Right forelimb (tissue), 1 donor: ENCODE results near the gene FBLN1.
A peak's percentile ranks its signal among the peaks of the same experiment; 100 is the strongest.

Experiments
- DNase-seq: peaks from one replicate; pipeline ENCODE4 v3.0.0-alpha.2; 2018

FBLN1 gene

DNA sequence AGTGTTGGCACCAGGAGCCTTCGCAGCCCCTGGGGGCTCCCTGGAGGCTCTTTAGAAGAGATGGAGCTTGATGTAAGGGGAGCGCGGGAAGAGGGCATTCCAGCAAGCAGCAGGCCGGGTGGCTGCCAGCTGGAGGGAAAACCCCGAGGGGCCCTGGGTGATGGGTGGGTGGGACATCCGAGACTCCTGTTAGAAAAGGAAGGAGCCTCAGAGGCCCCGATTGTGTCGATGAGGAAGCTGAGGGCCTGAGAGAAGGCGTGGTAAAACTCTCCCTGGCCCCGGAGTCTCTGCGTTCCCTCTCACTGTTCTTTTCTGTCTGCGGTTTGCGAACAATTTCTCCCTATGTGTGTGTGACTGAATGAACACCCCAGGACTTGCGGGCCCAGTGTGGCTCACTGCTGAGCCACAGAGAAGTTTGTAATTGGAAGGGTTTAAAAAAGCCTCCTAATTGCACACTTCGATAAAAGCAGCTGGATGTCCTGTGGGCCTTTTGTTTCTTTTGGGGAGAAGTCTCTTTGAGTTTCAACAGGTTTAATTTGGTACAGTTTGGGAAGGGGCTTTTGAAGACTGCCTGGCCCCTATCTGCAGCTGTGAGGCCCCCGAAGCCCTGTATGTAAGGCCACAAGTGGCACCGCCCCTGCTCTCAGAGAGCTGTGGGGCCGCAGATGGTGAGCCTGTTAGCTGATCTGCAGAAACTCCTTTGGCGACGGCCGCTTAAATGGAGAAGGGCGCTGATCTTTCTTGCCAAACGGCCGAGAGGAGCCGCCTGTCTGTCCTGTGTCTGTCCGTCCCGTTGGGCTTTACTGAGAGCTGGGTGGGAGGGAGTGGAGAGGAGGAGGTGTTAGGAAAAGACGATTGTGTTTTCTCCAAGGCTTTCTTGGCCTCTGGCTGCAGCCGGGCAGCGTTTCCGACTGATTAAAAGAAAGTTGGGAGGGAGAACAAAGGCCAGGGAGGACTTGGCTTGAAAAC is 2.0 kb downstream of the FBLN1 start:
- peak; percentile 70 for DNase-seq

- no peak for DNase-seq
Observed at GRCh38 chr22:45505991-45506747, 3.5 kb downstream of the FBLN1 start.

GRCh38 chr22:45506816-45507360 is 4.2 kb downstream of the FBLN1 start:
- DNase-seq = no peak

GRCh38 chr22:45507798-45508197 is 5.1 kb downstream of the FBLN1 start:
- DNase-seq = no peak

DNA sequence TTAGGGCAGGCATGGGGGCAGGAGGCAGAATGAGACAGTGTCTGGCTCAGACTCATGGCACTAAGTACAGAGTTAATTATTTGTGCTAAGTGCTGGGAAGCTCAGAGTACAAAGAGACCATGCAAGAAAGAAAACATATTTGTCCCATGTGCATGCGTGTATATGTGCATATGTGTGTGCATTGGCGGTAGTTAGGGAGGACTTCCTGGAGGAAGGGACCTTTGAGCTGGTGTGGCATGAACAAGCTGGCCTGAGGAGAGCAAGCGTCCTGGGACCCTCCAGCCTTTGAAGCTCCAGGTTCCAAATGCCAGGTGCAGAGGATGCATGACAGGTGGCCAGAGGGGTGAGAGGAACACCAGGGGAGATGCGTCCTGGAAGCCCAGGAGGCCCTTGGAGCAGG is 6.1 kb downstream of the FBLN1 start:
- no peak for DNase-seq

DNA sequence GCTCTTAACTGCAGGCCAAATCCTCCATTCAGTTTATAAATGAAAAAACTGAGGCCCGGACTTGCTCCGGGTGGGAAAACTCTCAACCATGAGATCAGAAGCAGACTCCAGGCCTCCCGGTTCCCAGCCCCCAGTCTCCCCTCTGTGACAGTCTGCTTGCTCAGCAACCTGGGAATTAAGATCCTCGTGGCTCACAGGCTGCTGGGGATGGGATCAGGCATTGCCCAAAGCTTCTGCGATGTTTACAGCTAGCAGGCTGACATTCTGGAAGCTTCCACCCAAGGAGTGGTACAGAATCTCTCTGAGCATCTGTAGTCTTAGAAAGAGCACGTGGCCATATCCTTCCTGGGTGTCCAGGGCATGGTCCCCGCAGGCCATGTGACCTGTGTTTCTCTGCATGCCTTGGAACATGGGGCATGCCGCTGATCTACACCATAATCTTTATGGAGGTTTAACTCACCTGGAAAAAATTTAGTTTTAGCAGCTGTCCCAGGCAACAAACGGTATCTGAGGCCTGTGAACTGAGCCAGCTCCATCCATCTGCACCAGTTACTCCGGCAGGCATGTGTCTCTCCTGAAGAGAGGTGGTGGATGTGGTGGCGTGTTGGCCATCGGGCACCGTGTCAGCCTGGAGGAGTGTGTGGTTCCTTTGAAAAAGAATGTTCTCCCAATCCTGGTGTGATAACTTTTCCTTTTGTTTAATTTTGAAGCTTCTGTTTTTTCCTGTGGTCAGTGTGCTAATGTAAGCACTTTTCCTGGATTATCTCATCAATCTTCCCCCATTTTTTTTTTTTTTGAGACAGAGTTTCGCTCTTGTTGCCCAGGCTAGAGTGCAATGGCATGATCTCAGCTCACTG is 7.9 kb downstream of the FBLN1 start:
- DNase-seq = no peak

DNA sequence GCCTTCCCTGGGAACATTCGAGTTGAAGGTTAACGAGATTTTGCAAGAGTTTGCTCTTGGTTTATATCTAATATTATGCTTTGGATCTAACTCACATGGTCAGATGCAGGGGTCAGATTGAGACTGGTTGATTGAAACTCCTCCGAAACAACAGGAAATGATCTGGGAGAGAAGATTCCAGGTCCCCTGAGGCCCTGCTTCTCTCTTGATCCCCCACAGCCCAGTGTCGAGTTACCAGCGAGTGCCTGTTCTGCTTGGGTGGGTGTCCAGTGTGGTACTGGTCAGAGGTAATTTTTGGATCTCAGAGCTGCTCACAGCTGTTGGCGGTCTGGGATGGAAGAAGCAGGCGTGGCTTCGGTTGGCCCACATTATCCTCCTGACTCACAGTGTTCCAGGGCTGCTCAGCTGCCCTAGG is 9.2 kb downstream of the FBLN1 start:
- peak; percentile 78 for DNase-seq

GRCh38 chr22:45512363-45512762 is 9.7 kb downstream of the FBLN1 start:
- DNase-seq = no peak

DNA sequence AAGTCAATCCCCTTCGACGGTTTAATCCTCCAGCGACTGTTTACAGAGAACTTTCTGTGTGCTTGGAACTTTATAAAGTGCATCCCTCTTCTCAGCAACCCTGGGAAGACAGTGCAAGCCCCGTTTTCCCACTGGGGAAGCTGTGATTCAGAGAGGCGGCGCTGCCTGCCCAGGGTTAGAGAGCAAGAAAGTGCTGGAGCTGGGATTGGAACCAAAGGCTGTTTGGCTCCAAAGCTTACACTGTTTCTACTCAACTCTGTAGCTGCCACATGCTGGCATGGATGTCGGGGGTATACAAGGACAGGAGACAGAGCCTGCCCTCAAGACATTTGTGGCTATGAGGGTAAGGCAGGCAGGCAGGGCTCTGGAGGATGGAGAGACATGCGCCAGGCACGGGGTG is 13.0 kb downstream of the FBLN1 start:
- no peak for DNase-seq

GRCh38 chr22:45516163-45516562 is 13.5 kb downstream of the FBLN1 start:
- no peak for DNase-seq

- no peak for DNase-seq
Observed at GRCh38 chr22:45516923-45517675, 14.4 kb downstream of the FBLN1 start.

DNA sequence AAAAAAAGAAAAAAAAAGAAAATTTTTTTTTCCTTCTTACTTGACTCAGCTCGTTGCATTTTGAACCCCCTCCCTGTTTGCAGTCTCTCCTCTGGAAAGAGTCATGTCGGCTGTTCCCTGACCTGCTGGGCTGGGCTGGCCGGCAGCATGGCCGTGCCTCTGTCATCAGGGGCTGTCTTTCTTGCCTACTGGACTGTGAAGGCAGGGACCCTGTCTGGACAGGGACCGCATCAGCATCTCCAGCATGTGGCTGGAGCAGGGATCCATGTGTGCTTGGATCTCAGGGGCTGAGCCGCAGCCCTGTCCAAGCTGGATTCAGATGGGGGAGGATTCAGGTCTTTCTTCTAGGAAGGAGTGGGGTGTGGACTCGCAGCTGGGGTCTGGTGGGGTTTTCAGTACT is 15.5 kb downstream of the FBLN1 start:
- no peak for DNase-seq

- DNase-seq = no peak
Observed at GRCh38 chr22:45518580-45518991, 15.9 kb downstream of the FBLN1 start.

DNA sequence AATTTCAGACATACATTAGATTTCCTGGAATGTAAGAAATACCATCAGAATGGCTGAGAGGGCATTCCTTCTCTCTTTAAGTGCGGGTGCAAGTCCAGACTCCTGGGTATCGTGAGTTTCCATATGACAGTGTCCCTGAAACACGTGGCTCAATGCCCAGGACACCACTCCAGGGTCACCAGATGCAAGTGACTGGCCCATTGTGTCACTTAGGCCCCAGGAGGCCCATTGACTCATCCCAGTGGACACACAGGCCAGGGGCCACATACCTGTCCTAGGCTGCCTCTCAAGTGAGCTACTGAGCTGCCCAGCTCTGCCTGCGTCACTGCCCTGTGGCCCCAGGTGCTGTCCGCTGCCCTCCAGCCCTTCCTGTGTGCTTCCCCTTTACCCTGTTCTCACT is 18.5 kb downstream of the FBLN1 start:
- no peak for DNase-seq

DNA sequence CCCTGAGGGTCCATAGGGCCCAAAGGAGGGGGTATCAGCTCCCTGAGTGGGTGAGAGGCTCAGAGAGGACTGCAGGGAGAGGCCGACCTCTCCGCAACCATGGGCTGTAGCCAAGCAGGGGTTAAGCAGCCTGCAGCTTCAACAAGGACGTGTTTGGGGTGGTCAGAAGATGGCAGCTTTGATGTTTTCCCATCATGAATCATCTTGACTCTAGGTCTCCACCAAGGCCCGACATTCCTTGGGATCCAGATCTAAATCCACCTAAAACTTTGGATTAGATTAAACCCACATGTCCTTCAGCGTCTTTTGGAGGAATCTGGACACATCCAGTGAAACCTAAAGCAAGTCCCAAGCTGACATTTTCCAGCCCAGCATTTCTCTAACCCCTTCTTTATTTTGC is 19.8 kb downstream of the FBLN1 start:
- DNase-seq = no peak

- no peak for DNase-seq
Observed at GRCh38 chr22:45524157-45524556, 21.5 kb downstream of the FBLN1 start.

DNA sequence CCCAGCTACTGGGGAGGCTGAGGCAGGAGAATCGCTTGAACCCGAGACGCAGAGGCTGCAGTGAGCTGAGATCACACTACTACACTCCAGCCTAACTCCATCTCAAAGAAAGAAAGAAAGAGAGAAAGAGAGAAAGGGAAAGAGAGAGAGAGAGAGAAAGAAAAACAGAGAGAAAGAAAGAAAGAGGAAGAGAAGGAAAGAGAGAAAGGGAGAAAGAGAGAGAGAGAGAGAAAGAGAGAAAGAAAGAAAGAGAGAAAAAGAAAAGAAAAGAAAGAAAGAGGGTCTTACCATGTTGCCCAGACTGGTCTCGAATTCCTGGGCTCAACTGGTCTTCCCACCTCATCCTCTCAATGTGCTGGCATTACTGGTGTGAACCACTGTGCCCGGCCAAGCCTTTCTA is 22.3 kb downstream of the FBLN1 start:
- DNase-seq = no peak

- DNase-seq = no peak
Observed at GRCh38 chr22:45525480-45525879, 22.8 kb downstream of the FBLN1 start.

DNA sequence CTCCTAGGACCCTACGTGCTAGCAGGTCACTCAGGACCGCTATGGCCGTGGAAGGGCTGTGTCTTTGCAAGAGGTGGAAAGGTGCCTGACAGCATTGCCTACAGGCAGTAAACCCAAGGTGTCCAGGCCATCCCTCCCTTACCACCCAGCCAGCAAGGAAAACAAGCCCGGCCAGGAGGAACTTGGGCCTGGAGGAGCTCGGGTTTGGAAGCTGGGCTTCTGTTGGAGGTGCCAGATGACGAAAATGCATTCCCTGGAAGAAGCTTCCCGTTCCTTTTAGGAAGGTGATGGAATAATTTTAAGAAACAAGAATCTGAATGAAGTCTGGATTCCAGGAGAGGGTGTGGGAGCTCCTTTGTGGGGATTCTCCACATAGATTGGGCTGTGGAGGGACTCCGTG is 23.6 kb downstream of the FBLN1 start:
- no peak for DNase-seq

- DNase-seq = no peak
Observed at GRCh38 chr22:45526768-45527360, 24.2 kb downstream of the FBLN1 start.

- no peak for DNase-seq
Observed at GRCh38 chr22:45527456-45527855, 24.8 kb downstream of the FBLN1 start.

DNA sequence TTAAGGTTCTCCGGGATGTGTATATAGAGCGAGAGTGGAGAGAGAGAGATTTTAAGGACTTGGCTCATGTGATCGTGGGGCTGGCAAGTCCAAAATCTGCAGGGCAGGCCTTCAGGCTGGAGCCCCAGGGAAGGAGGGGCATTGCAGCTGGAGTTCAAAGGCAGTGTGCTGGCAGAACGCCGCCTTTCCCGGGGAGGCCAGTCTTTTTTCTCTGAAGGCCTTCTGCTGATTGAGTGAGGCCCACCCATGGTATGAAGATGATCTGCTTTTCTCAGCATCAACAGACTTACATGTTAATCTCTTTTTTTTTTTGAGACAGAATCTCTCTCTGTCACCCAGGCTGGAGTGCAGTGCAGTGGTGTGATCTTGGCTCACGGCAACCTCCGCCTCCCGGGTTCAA is 25.4 kb downstream of the FBLN1 start:
- DNase-seq = no peak
